ENCODE data around the gene ACTR3. TPM values are rescaled to one million over a fixed set of nuclear protein-coding genes. Genes with fewer than 3 reads are reported as not detected.

The ACTR3 gene
- total and polyA plus RNA-seq, 2 donors from 2014 or later, result 69.3 to 265 TPM

DNA sequence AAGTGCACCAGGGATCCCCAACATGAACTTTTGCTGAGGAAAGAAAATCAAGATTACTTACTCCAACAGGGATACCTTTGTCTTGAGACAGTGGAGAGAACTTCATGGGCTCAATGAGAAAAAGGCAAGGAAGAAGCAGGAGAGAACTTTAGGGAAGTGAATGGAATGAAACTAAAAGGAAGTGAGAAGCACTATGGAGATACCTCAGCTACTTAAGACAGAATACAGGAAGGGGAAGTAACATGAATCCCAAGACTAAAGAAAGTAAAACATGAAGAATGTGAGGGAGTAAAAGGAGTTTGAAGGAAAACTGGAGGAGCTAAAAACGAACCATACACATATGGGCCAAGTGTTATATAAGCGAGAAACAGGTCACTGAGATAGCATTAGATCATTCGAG is 32.4 kb upstream of the ACTR3 start:
- Histone ChIP-seq H3K36me3 (ENCODE audit: control insufficient read depth in 2 of 3, insufficient read depth in 3 of 3, low read length in 3 of 3) (no peaks in the 10 kb centered on the region), H3K4me1 (ENCODE audit: control insufficient read depth in 2 of 3, insufficient read depth in 2 of 3, low read depth in 1 of 3, low read length in 3 of 3) (no peaks in the 10 kb centered on the region), H3K27me3 (ENCODE audit: control insufficient read depth, insufficient read depth, low read length) (no peaks in the 10 kb centered on the region), H3K4me3 (ENCODE audit: low read length in 3 of 3) (no peak overlapping the region), H3K27ac (ENCODE audit: low read depth in 2 of 2, low read length in 2 of 2) (no peak overlapping the region), H3K9me3 (ENCODE audit: control insufficient read depth in 2 of 3, insufficient read depth in 1 of 3, low read length in 3 of 3) (no peaks in the 10 kb centered on the region), H3K9ac (ENCODE audit: low read length in 3 of 3) (no peak overlapping the region)
- DNase-seq, result no peak
- no peak for FAIRE-seq
- TF ChIP-seq, protein P1, sequence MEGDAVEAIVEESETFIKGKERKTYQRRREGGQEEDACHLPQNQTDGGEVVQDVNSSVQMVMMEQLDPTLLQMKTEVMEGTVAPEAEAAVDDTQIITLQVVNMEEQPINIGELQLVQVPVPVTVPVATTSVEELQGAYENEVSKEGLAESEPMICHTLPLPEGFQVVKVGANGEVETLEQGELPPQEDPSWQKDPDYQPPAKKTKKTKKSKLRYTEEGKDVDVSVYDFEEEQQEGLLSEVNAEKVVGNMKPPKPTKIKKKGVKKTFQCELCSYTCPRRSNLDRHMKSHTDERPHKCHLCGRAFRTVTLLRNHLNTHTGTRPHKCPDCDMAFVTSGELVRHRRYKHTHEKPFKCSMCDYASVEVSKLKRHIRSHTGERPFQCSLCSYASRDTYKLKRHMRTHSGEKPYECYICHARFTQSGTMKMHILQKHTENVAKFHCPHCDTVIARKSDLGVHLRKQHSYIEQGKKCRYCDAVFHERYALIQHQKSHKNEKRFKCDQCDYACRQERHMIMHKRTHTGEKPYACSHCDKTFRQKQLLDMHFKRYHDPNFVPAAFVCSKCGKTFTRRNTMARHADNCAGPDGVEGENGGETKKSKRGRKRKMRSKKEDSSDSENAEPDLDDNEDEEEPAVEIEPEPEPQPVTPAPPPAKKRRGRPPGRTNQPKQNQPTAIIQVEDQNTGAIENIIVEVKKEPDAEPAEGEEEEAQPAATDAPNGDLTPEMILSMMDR (IDR thresholded peaks at IDR 0.05; ENCODE audit: borderline replicate concordance, extremely low read depth, insufficient read depth), result no peak
- intact Hi-C loops (cut with DNase I), result no loop called here

DNA sequence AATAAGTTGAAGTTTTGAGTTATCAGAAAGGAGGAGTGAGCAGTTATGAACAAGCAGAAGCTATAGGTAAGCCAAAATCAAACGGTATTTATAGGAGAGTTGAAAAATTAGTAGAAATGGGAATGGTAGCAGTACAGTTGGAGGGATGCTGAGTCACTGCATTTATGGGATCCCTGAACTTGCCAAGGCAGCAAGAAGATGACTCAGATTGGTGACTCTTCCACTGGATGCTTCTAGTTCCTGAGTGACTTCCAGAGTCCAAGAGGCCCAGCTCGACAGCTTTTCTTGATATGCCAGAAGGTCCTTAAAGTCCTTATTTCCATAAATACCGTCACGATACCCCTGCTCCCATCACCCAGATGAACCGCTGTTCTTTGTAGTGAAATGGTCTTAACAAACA is 31.1 kb upstream of the ACTR3 start:
- intact Hi-C loops (cut with DNase I), result no loop called here
- no peak overlapping the region for H3K9ac ChIP-seq (ENCODE audit: low read length in 3 of 3)
- H3K4me1 ChIP-seq (ENCODE audit: control insufficient read depth in 2 of 3, insufficient read depth in 2 of 3, low read depth in 1 of 3, low read length in 3 of 3), result no peaks in the 10 kb centered on the region
- H3K36me3 ChIP-seq (ENCODE audit: control insufficient read depth in 2 of 3, insufficient read depth in 3 of 3, low read length in 3 of 3), result no peaks in the 10 kb centered on the region
- no peak for DNase-seq
- TF ChIP-seq, protein P1 (IDR thresholded peaks at IDR 0.05; ENCODE audit: borderline replicate concordance, extremely low read depth, insufficient read depth), result no peak
- H3K27me3 ChIP-seq (ENCODE audit: control insufficient read depth, insufficient read depth, low read length), result no peaks in the 10 kb centered on the region
- H3K4me3 ChIP-seq (ENCODE audit: low read length in 3 of 3), result no peak overlapping the region
- no peak overlapping the region for H3K27ac ChIP-seq (ENCODE audit: low read depth in 2 of 2, low read length in 2 of 2)
- no peaks in the 10 kb centered on the region for H3K9me3 ChIP-seq (ENCODE audit: control insufficient read depth in 2 of 3, insufficient read depth in 1 of 3, low read length in 3 of 3)
- FAIRE-seq, result no peak

DNA sequence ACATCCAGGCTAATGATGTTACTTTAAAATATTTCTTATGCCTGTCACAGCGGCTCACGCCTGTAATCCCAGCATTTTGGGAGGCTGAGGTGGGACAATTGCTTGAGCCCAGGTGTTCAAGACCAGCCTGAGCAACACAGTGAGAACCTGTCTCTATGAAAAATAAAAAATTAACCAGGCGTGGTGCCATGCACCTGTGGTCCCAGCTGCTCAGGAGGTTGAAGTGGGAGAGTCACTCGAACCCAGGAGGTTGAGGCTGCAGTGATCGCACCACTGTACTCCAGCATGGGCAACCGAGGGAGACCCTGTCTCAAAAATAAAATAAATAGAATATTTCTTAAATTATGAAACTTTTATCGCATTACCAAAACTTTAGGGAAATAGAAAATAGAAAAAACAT is 28.1 kb upstream of the ACTR3 start:
- H3K4me3 ChIP-seq (ENCODE audit: low read length in 3 of 3), result no peak overlapping the region
- no peak for FAIRE-seq
- no peak overlapping the region for H3K27ac ChIP-seq (ENCODE audit: low read depth in 2 of 2, low read length in 2 of 2)
- no peak overlapping the region for H3K9ac ChIP-seq (ENCODE audit: low read length in 3 of 3)
- DNase-seq, result no peak
- H3K9me3 ChIP-seq (ENCODE audit: control insufficient read depth in 2 of 3, insufficient read depth in 1 of 3, low read length in 3 of 3), result no peaks in the 10 kb centered on the region
- H3K36me3 ChIP-seq (ENCODE audit: control insufficient read depth in 2 of 3, insufficient read depth in 3 of 3, low read length in 3 of 3), result no peaks in the 10 kb centered on the region
- TF ChIP-seq, protein P1 (IDR thresholded peaks at IDR 0.05; ENCODE audit: borderline replicate concordance, extremely low read depth, insufficient read depth), result no peak
- intact Hi-C loops (cut with DNase I), result no loop called here
- no peaks in the 10 kb centered on the region for H3K27me3 ChIP-seq (ENCODE audit: control insufficient read depth, insufficient read depth, low read length)
- H3K4me1 ChIP-seq (ENCODE audit: control insufficient read depth in 2 of 3, insufficient read depth in 2 of 3, low read depth in 1 of 3, low read length in 3 of 3), result no peaks in the 10 kb centered on the region

DNA sequence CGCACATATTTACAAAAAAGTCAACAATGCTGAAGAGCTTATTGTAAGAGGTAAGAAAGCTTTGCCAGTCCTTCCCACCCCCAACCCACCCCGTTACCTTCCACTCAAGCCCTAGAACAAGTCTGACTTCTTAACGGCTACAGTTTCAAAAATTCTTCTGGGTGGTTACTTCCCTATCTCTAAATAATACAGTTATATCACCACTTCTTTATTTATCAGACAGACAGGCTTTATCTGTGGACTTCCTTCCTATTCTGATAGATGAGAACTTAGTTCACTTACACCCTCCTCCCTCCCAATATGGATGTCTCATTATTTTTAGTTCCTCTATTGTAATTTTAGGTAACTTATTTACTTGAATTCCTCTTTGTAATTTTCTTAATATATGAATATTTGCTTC is 26.7 kb upstream of the ACTR3 start:
- no peaks in the 10 kb centered on the region for H3K36me3 ChIP-seq (ENCODE audit: control insufficient read depth in 2 of 3, insufficient read depth in 3 of 3, low read length in 3 of 3)
- intact Hi-C loops (cut with DNase I), result no loop called here
- no peak overlapping the region for H3K9ac ChIP-seq (ENCODE audit: low read length in 3 of 3)
- no peaks in the 10 kb centered on the region for H3K27me3 ChIP-seq (ENCODE audit: control insufficient read depth, insufficient read depth, low read length)
- FAIRE-seq (no peak), DNase-seq (no peak)
- no peak overlapping the region for H3K4me3 ChIP-seq (ENCODE audit: low read length in 3 of 3)
- H3K27ac ChIP-seq (ENCODE audit: low read depth in 2 of 2, low read length in 2 of 2), result no peak overlapping the region
- TF ChIP-seq, protein P1 (IDR thresholded peaks at IDR 0.05; ENCODE audit: borderline replicate concordance, extremely low read depth, insufficient read depth), result no peak
- H3K9me3 ChIP-seq (ENCODE audit: control insufficient read depth in 2 of 3, insufficient read depth in 1 of 3, low read length in 3 of 3), result no peaks in the 10 kb centered on the region
- H3K4me1 ChIP-seq (ENCODE audit: control insufficient read depth in 2 of 3, insufficient read depth in 2 of 3, low read depth in 1 of 3, low read length in 3 of 3), result peaks cover 0 to 4% (median 0%) of the 10 kb centered on the region in 3 donors
